ENCODE data around the gene IP6K2.

GRCh38 chr3:48696156-48696555 lies 20.9 kb downstream of the IP6K2 start:
- TF ChIP-seq POLR2AphosphoS5 (IDR thresholded peaks at IDR 0.05; ENCODE audit: low read depth, low read length) = no peak
- TF ChIP-seq CTCF (IDR thresholded peaks at IDR 0.05; ENCODE audit: control extremely low read depth in 1 of 3, insufficient read depth in 1 of 3, low read depth in 1 of 3, low read length in 3 of 3) = no peak
- TF ChIP-seq SAP30 (IDR thresholded peaks at IDR 0.05; ENCODE audit: insufficient read depth, insufficient replicate concordance, low read length) = no peak
